Tibial nerve (tissue), 4 donors: ENCODE measurements around the gene LSAMP. TPM values are rescaled to one million over a fixed set of nuclear protein-coding genes. Genes with fewer than 3 reads are reported as not detected.

ENCODE experiments used
- DNase-seq, 2 donors: peaks; one replicate each; pipeline ENCODE4 v3.0.0-alpha.2; 2019; ENCODE audit warnings: low spot score in 2 of 2
- H3K27ac ChIP-seq, 4 donors: fragments of 200-600 bp; sonication (generic) in 3 of 4; one replicate each; pipeline ENCODE4 v1.5.1; 2017 to 2019; ENCODE audit warnings: mild to moderate bottlenecking in 1 of 4
- H3K27me3 ChIP-seq, 2 donors: fragments of 200-600 bp; sonication (generic) in 1 of 2; one replicate each; pipeline versions ENCODE4 v1.5.1 to v1.6.0; 2017 to 2019
- H3K36me3 ChIP-seq, 3 donors: fragments of 200-600 bp; sonication (generic); one replicate each; pipeline ENCODE4 v1.5.1; 2018 to 2019
- H3K4me1 ChIP-seq, 4 donors: fragments of 200-600 bp; sonication (generic) in 3 of 4; one replicate each; pipeline ENCODE4 v1.5.1; 2017 to 2019
- H3K4me3 ChIP-seq, 4 donors: fragments of 200-600 bp; sonication (generic) in 3 of 4; one replicate each; pipeline ENCODE4 v1.5.1; 2017 to 2019; ENCODE audit warnings: mild to moderate bottlenecking in 1 of 4, moderate library complexity in 1 of 4
- H3K9me3 ChIP-seq, 4 donors: fragments of 200-600 bp; sonication (generic) in 3 of 4; one replicate each; pipeline ENCODE4 v1.5.1; 2017 to 2019
- EP300 ChIP-seq, 2 donors: sonication (generic); formaldehyde crosslinking; IDR thresholded peaks; one replicate each; pipeline ENCODE4 v1.6.1; 2017; ENCODE audit warnings: antibody characterized with exemption in 2 of 2, mild to moderate bottlenecking in 1 of 2
- POLR2A ChIP-seq, 2 donors: fragments of 450-650 bp; IDR thresholded peaks; one replicate each; pipeline ENCODE4 v1.6.1; 2017; ENCODE audit warnings: antibody characterized with exemption in 2 of 2, mild to moderate bottlenecking in 2 of 2, moderate library complexity in 2 of 2
- WGBS, 2 donors: methylation state at CpG; one replicate each; pipeline ENCODE4 v1.1.5; 2018; 5-methylcytosine and 5-hydroxymethylcytosine counted together
- total RNA-seq, 4 donors: library from RNA; depleted of rRNA; stranded (reverse); fragments of >200 nt; gene quantifications; one replicate each; pipeline ENCODE4 v1.1.0, GENCODE V29; 2016
- TF ChIP-seq, protein P1 (sequence below), 5 experiments: fragments of 200-600 bp in 3 of 5; fragments of 450-650 bp in 2 of 5; sonication (generic) in 3 of 5; IDR thresholded peaks; one replicate each; pipeline ENCODE4 v1.5.1; 2016 to 2019; ENCODE audit warnings: antibody characterized with exemption in 5 of 5, mild to moderate bottlenecking in 3 of 5, moderate library complexity in 2 of 5

Gene LSAMP
- total RNA-seq, 4 donors from 2014 or later, result 3.6 to 6.1 (median 4.2) TPM

DNA sequence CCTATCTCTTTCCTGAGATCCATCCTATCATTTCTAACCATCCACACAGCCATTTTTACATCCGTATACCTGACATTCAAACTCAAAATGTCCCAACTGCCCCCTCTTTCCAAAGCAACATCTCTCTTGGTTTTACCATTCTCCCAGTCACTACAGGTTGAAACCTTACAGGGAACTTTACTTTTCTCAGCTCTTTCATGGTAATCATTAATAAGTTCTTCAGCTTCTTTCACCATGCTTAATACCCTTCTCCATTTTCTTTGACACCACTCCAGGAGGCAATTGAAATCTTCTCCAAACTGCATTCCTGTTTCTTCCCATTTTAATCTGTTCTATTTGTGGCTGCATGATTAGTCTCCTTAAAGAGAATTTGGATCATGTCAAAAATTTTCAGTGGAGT, 469.5 kb downstream of the LSAMP start:
- 87 to 93% methylated on average over 1 of the region's 1 CpG for WGBS, 2 donors
- Histone ChIP-seq H3K27me3 (no peaks in the 10 kb centered on the region), H3K36me3 (no peaks in the 10 kb centered on the region), H3K9me3 (no peaks in the 10 kb centered on the region), H3K27ac (no peak overlapping the region), H3K4me3 (no peak overlapping the region), H3K4me1 (no peaks in the 10 kb centered on the region)
- TF ChIP-seq POLR2A (IDR thresholded peaks at IDR 0.05) (no peak), EP300 (IDR thresholded peaks at IDR 0.05) (no peak)
- TF ChIP-seq, protein P1, sequence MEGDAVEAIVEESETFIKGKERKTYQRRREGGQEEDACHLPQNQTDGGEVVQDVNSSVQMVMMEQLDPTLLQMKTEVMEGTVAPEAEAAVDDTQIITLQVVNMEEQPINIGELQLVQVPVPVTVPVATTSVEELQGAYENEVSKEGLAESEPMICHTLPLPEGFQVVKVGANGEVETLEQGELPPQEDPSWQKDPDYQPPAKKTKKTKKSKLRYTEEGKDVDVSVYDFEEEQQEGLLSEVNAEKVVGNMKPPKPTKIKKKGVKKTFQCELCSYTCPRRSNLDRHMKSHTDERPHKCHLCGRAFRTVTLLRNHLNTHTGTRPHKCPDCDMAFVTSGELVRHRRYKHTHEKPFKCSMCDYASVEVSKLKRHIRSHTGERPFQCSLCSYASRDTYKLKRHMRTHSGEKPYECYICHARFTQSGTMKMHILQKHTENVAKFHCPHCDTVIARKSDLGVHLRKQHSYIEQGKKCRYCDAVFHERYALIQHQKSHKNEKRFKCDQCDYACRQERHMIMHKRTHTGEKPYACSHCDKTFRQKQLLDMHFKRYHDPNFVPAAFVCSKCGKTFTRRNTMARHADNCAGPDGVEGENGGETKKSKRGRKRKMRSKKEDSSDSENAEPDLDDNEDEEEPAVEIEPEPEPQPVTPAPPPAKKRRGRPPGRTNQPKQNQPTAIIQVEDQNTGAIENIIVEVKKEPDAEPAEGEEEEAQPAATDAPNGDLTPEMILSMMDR (IDR thresholded peaks at IDR 0.05), result no peak
- DNase-seq, result no peak

DNA sequence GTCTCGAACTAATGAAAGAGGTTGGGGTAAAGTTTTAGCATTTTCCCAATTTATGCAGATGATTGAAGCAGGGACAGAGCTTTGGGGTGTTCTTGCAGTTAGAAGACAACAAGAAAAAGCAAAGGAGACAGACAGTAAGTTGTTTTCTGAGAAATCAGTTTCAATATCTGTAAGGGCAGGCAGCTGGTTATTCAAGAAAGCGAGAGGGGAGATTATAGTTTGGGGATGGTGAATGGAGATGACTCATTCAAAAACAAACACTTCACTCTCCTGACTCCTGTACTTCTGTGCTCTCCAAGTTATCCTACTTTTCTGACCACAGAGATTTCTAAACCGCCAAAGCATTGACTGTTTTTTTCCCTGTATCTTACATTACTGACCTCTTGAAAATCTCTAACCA, 469.9 kb downstream of the LSAMP start:
- Histone ChIP-seq H3K4me1 (no peaks in the 10 kb centered on the region), H3K36me3 (no peaks in the 10 kb centered on the region), H3K9me3 (no peaks in the 10 kb centered on the region), H3K27me3 (no peaks in the 10 kb centered on the region), H3K27ac (no peak overlapping the region), H3K4me3 (no peak overlapping the region)
- no peak for DNase-seq
- WGBS, 2 donors, result 72 to 77% methylated on average over 3 of the region's 3 CpGs
- TF ChIP-seq EP300 (IDR thresholded peaks at IDR 0.05) (no peak), POLR2A (IDR thresholded peaks at IDR 0.05) (no peak)
- TF ChIP-seq, protein P1 (IDR thresholded peaks at IDR 0.05), result no peak

DNA sequence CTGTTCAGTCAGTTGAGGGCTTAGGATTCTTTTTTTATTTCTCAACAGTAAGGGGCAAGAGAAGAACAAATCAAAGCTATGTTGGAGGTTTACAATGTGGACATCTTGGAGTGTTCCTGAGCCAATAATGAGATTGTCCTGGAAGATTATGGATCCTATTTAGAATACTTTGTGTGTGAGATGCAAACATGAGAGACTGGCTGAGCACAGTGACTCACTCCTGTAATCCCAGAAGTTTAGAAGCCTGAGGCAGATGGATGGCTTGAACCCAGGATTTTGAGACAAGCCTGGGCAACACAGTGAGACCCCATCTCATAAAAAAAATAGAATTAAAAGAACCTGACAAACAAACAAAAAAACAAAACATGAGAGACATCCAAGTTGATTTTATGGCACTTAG, 470.3 kb downstream of the LSAMP start:
- H3K4me1 ChIP-seq, result no peaks in the 10 kb centered on the region
- H3K4me3 ChIP-seq, result no peak overlapping the region
- no peaks in the 10 kb centered on the region for H3K9me3 ChIP-seq
- no peaks in the 10 kb centered on the region for H3K27me3 ChIP-seq
- no peak overlapping the region for H3K27ac ChIP-seq
- no peak for DNase-seq
- TF ChIP-seq EP300 (IDR thresholded peaks at IDR 0.05) (no peak), POLR2A (IDR thresholded peaks at IDR 0.05) (no peak)
- no peaks in the 10 kb centered on the region for H3K36me3 ChIP-seq

DNA sequence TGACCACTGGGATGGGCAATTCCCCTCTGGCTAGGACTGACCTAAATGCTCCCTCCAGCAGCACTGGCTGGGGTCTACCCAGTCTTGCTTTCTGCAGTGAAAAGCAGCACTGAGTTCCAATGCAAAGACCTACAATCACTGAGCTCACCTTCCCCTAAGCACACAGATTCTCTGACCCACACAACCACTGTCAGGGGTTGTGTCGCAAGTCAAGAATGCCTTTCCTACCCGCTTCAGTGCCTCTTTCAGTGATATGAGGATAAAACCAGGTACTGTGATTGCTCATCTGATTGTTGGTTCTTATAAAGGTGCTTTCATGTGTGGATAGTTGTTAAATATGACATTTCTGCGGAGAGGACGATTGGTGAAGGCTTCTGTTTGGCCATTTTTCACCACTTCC, 476.4 kb downstream of the LSAMP start:
- 92 to 93% methylated on average over 4 of the region's 4 CpGs for WGBS, 2 donors
- TF ChIP-seq EP300 (IDR thresholded peaks at IDR 0.05) (no peak), POLR2A (IDR thresholded peaks at IDR 0.05) (no peak)
- TF ChIP-seq, protein P1 (IDR thresholded peaks at IDR 0.05), result no peak

DNA sequence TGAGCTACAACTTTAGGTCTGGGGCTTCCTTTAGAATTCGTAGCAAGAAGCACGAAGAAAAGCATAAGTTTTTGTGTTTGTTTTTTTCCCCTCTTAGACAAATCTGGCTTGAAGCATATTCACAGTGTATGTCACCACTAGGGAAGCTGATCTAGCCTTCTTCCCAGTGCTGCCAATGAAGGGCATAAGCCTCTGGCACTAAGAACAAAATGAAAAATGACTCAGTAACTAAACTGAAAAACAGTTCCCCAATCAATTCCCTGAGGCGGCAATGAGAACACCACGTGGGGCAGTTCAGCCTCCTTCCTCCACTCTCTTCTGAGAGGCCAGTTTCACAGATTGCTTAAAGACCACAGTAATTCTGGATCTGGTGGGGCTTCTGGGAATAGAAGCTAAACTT, 483.9 kb downstream of the LSAMP start:
- DNase-seq, result no peak
- Histone ChIP-seq H3K27me3 (no peaks in the 10 kb centered on the region), H3K9me3 (no peaks in the 10 kb centered on the region), H3K4me1 (no peaks in the 10 kb centered on the region), H3K27ac (peak overlapping the region in 1 of 4 donors; percentile 18), H3K4me3 (no peak overlapping the region), H3K36me3 (no peaks in the 10 kb centered on the region)
- WGBS, 2 donors, result 37 to 42% methylated on average over 4 of the region's 4 CpGs
- TF ChIP-seq, protein P1 (IDR thresholded peaks at IDR 0.05), result no peak

More for the DNA sequence above, 476.4 kb downstream of the LSAMP start:
- Histone ChIP-seq H3K4me3 (no peak overlapping the region), H3K4me1 (no peaks in the 10 kb centered on the region), H3K9me3 (peaks cover 0 to 6% (median 0%) of the 10 kb centered on the region in 4 donors), H3K27ac (no peak overlapping the region), H3K36me3 (no peaks in the 10 kb centered on the region), H3K27me3 (no peaks in the 10 kb centered on the region)
- no peak for DNase-seq

DNA sequence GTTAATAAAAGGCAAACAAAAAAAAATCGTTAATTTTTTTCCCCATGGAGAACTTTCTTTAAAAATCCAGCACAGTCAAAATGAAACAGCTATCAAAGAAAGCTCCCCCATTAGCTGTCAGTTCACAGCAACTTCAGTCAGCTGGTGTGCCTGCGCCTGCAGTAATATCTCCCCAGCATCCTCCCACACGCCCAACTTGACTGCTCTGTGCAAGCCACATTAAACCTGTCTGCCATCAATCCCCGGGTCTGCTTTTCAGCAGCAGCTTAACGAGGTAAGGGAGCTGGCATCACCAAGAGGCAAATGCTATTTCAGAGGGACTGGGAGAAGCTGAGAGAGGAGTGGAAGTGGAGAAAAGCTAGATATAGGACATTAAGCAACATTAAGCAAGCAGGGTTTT, 484.5 kb downstream of the LSAMP start:
- Histone ChIP-seq H3K4me3 (no peak overlapping the region), H3K27me3 (no peaks in the 10 kb centered on the region), H3K4me1 (no peaks in the 10 kb centered on the region), H3K27ac (no peak overlapping the region), H3K36me3 (no peaks in the 10 kb centered on the region), H3K9me3 (no peaks in the 10 kb centered on the region)
- TF ChIP-seq, protein P1 (IDR thresholded peaks at IDR 0.05), result no peak
- TF ChIP-seq EP300 (IDR thresholded peaks at IDR 0.05), result no peak
- no peak for TF ChIP-seq POLR2A (IDR thresholded peaks at IDR 0.05)
- no peak for DNase-seq
- 45 to 56% methylated on average over 5 of the region's 5 CpGs for WGBS, 2 donors
